H1 (cell line): Measurements from ENCODE around the gene BBIP1. TPM values are rescaled to one million over a fixed set of nuclear protein-coding genes. Genes with fewer than 3 reads are reported as not detected.

Source experiments
- CTCF ChIA-PET: fragments of 300-600 bp; sonication (Branson Sonifier 250); formaldehyde crosslinking; loops from one replicate; lab custom pipeline; 2021; ENCODE audit not compliant: partially characterized antibody; lab: Charles Lee
- POLR2A ChIA-PET: fragments of 300-600 bp; sonication (Branson Sonifier 250); formaldehyde crosslinking; loops from one replicate; lab custom pipeline; 2021; ENCODE audit warnings: inconsistent platforms; ENCODE audit not compliant: partially characterized antibody; lab: Charles Lee
- DNase-seq, 2 experiments: peaks; one replicate each; pipeline versions ENCODE4 v3.0.0 to v3.0.0-alpha.2; 2010 to 2022; ENCODE audit warnings: low spot score in 2 of 2, low read depth in 1 of 2, mixed read lengths in 1 of 2
- FAIRE-seq: peaks from 2 replicates; lab custom pipeline; 2011; peaks lifted over from hg19 to GRCh38; lab: Jason Lieb, UNC
- H2AFZ ChIP-seq: 2 replicates; pipeline ENCODE4 v1.8.1; 2012; ENCODE audit warnings: low read length, inconsistent platforms
- H2AK5ac ChIP-seq: 2 replicates; pipeline ENCODE4 v1.6.1; 2013; ENCODE audit warnings: low read depth, low read length
- H2BK120ac ChIP-seq: replicated peaks from 2 replicates; pipeline ENCODE3; 2013; ENCODE audit warnings: low read depth, low read length, inconsistent platforms
- H2BK12ac ChIP-seq: 2 replicates; pipeline ENCODE4 v1.6.1; 2013; ENCODE audit warnings: low read depth, low read length
- H2BK15ac ChIP-seq: 2 replicates; pipeline ENCODE4 v1.6.1; 2013; ENCODE audit warnings: low read length
- H2BK20ac ChIP-seq: 2 replicates; pipeline ENCODE4 v1.6.1; 2013; ENCODE audit warnings: low read length
- H2BK5ac ChIP-seq: 2 replicates; pipeline ENCODE4 v1.6.1; 2013; ENCODE audit warnings: low read depth, low read length
- H3K14ac ChIP-seq: 2 replicates; pipeline ENCODE4 v1.6.1; 2013; ENCODE audit warnings: inconsistent platforms; ENCODE audit not compliant: insufficient read length
- H3K18ac ChIP-seq: 2 replicates; pipeline ENCODE4 v1.6.1; 2013; ENCODE audit warnings: low read length; ENCODE audit errors: extremely low read depth
- H3K23ac ChIP-seq: 2 replicates; pipeline ENCODE4 v1.6.1; 2013; ENCODE audit warnings: inconsistent platforms; ENCODE audit not compliant: insufficient read length
- H3K23me2 ChIP-seq: 2 replicates; pipeline ENCODE4 v1.6.1; 2013; ENCODE audit warnings: low read depth, low read length
- H3K27ac ChIP-seq: 2 replicates; pipeline ENCODE4 v1.6.1; 2011; ENCODE audit warnings: low read depth, low read length, inconsistent platforms
- H3K27me3 ChIP-seq, 4 experiments: replicated peaks in 1 of 4; 1 replicate in 1 of 4; 2 replicates in 3 of 4; pipeline versions ENCODE4 v1.6.1 to v1.8.1; 2011 to 2013; ENCODE audit warnings: low read length in 3 of 4, mild to moderate bottlenecking in 3 of 4, inconsistent platforms in 2 of 4, mixed read lengths in 2 of 4, moderate library complexity in 1 of 4; ENCODE audit not compliant: control insufficient read depth in 3 of 4, insufficient read depth in 3 of 4; ENCODE audit errors: extremely low read depth in 1 of 4
- H3K36me3 ChIP-seq, 4 experiments: 2 replicates each; pipeline versions ENCODE4 v1.6.1 to v1.8.1; 2011 to 2013; ENCODE audit warnings: mild to moderate bottlenecking in 4 of 4, low read length in 3 of 4, moderate library complexity in 2 of 4, control low read depth in 1 of 4, inconsistent platforms in 1 of 4; ENCODE audit not compliant: insufficient read depth in 4 of 4, control insufficient read depth in 2 of 4
- H3K4ac ChIP-seq: replicated peaks from 2 replicates; pipeline ENCODE3; 2013; ENCODE audit warnings: low read length, low read depth, mixed read lengths, inconsistent platforms; ENCODE audit not compliant: insufficient read length
- H3K4me1 ChIP-seq, 4 experiments: replicated peaks in 1 of 4; 1 replicate in 1 of 4; 2 replicates in 3 of 4; pipeline versions ENCODE4 v1.6.1 to v1.8.1; 2011 to 2013; ENCODE audit warnings: low read length in 3 of 4, inconsistent platforms in 2 of 4, mixed read lengths in 1 of 4; ENCODE audit not compliant: insufficient read depth in 4 of 4, control insufficient read depth in 3 of 4
- H3K4me2 ChIP-seq, 2 experiments: 2 replicates each; pipeline versions ENCODE4 v1.6.1 to v1.8.1; 2011 to 2013; ENCODE audit warnings: low read depth in 2 of 2, low read length in 2 of 2, control low read depth in 1 of 2, inconsistent platforms in 1 of 2, mild to moderate bottlenecking in 1 of 2; ENCODE audit not compliant: insufficient read depth in 1 of 2
- H3K4me3 ChIP-seq, 4 experiments: fragments of 200-600, 300-600 bp in 1 of 4; sonication (generic), shearing (Covaris generic), sonication (Bioruptor Twin) in 1 of 4; 2 replicates each; pipeline versions ENCODE4 v1.5.1 to v1.8.1; 2011 to 2016; ENCODE audit warnings: low read length in 4 of 4, low read depth in 3 of 4, control low read depth in 2 of 4, inconsistent platforms in 2 of 4, mild to moderate bottlenecking in 2 of 4, mixed read lengths in 1 of 4, moderate library complexity in 1 of 4; ENCODE audit not compliant: insufficient read depth in 2 of 4; ENCODE audit errors: extremely low read depth in 1 of 4
- H3K56ac ChIP-seq: replicated peaks from 2 replicates; pipeline ENCODE3; 2013; ENCODE audit warnings: low read depth, mild to moderate bottlenecking, mixed read lengths, low read length, inconsistent platforms; ENCODE audit not compliant: insufficient read length
- H3K79me1 ChIP-seq: 2 replicates; pipeline ENCODE4 v1.6.1; 2013; ENCODE audit warnings: low read depth, low read length, control low read depth
- H3K79me2 ChIP-seq, 2 experiments: 2 replicates each; pipeline versions ENCODE4 v1.6.1 to v1.8.1; 2012 to 2013; ENCODE audit warnings: low read length in 2 of 2, mild to moderate bottlenecking in 2 of 2, inconsistent platforms in 1 of 2; ENCODE audit not compliant: insufficient read depth in 2 of 2, control insufficient read depth in 1 of 2
- H3K9ac ChIP-seq, 4 experiments: replicated peaks in 1 of 4; 1 replicate in 1 of 4; 2 replicates in 3 of 4; pipeline versions ENCODE4 v1.6.1 to v1.8.1; 2011 to 2013; ENCODE audit warnings: low read depth in 3 of 4, low read length in 3 of 4, control low read depth in 2 of 4, mild to moderate bottlenecking in 2 of 4, moderate library complexity in 2 of 4, inconsistent platforms in 1 of 4; ENCODE audit errors: extremely low read depth in 1 of 4
- H3K9me3 ChIP-seq, 2 experiments: 2 replicates each; pipeline versions ENCODE4 v1.6.1 to v1.8.1; 2012 to 2013; ENCODE audit warnings: mild to moderate bottlenecking in 2 of 2, moderate library complexity in 2 of 2, control low read depth in 1 of 2, inconsistent platforms in 1 of 2, low read depth in 1 of 2, low read length in 1 of 2, mixed read lengths in 1 of 2; ENCODE audit not compliant: insufficient read depth in 2 of 2
- H4K20me1 ChIP-seq, 2 experiments: replicated peaks in 1 of 2; 2 replicates each; pipeline versions ENCODE3 to v1.8.1; 2011 to 2013; ENCODE audit warnings: inconsistent platforms in 2 of 2, low read length in 2 of 2, mild to moderate bottlenecking in 1 of 2; ENCODE audit not compliant: insufficient read depth in 2 of 2, control insufficient read depth in 1 of 2
- H4K5ac ChIP-seq: 2 replicates; pipeline ENCODE4 v1.6.1; 2013; ENCODE audit warnings: low read length, low read depth, mixed read lengths, inconsistent platforms; ENCODE audit not compliant: insufficient read length
- H4K8ac ChIP-seq: 2 replicates; pipeline ENCODE4 v1.8.0; 2013; ENCODE audit warnings: mild to moderate bottlenecking, moderate library complexity, low read length, inconsistent platforms; ENCODE audit not compliant: insufficient read depth; ENCODE audit errors: extremely low read depth
- H4K91ac ChIP-seq: replicated peaks from 2 replicates; pipeline ENCODE3; 2013; ENCODE audit warnings: low read length, mixed read lengths, inconsistent platforms; ENCODE audit not compliant: insufficient read length
- ASH2L ChIP-seq: fragments of 200-600, 300-600 bp; sonication (generic); IDR thresholded peaks from one replicate; pipeline ENCODE4 v1.7.1; 2017; ENCODE audit warnings: low read length
- EZH2 ChIP-seq: fragments of 200-600 bp; sonication (generic); IDR thresholded peaks from 2 replicates; pipeline ENCODE4 v1.7.1; 2012; ENCODE audit warnings: low read depth, mild to moderate bottlenecking, moderate library complexity, low read length, inconsistent platforms; ENCODE audit not compliant: severe bottlenecking
- KDM5A ChIP-seq: fragments of 200-600 bp; IDR thresholded peaks from 2 replicates; pipeline ENCODE4 v1.7.1; 2012; ENCODE audit warnings: mild to moderate bottlenecking, low read length, inconsistent platforms, mixed read lengths
- MAFK ChIP-seq: IDR thresholded peaks from 2 replicates; pipeline ENCODE4 v1.6.1; 2012; ENCODE audit warnings: low read depth, mild to moderate bottlenecking, improper control_type of control experiment, low read length
- RXRA ChIP-seq: IDR thresholded peaks from 2 replicates; pipeline ENCODE4 v1.6.1; 2011; ENCODE audit warnings: low read depth, mild to moderate bottlenecking, low read length, moderate library complexity; ENCODE audit not compliant: insufficient read depth
- SRF ChIP-seq: IDR thresholded peaks from 2 replicates; pipeline ENCODE4 v1.6.1; 2011; ENCODE audit warnings: mild to moderate bottlenecking, low read depth, low read length, moderate library complexity
- WGBS, 2 experiments: shearing (Covaris generic) in 1 of 2; methylation state at CpG; one replicate each; pipeline versions ENCODE4 v1.1.6 to v1.1.7; 2013 to 2015; ENCODE audit warnings: low lambda C conversion rate in 2 of 2, mixed read lengths in 2 of 2, inconsistent platforms in 1 of 2, low coverage in 1 of 2, missing lambda C conversion rate in 1 of 2; ENCODE audit not compliant: insufficient replicate concordance in 2 of 2, insufficient coverage in 1 of 2, insufficient read length in 1 of 2; ENCODE audit errors: extremely low coverage in 1 of 2, missing lambda C conversion rate in 1 of 2; 5-methylcytosine and 5-hydroxymethylcytosine counted together
- polyA plus RNA-seq, 7 experiments: library from polyadenylated mRNA; depleted of rRNA in 3 of 7; stranded (reverse) in 5 of 7; unstranded in 2 of 7; fragments of >200 nt in 5 of 7; fragments of 200-250 nt in 2 of 7; gene quantifications; 1 replicate in 5 of 7; 2 replicates in 1 of 7; 4 replicates in 1 of 7; pipeline versions ENCODE4 v1.2.1 to v1.2.3, GENCODE V29; 2011 to 2013; ENCODE audit warnings: missing spikeins in 2 of 7, mixed read lengths in 2 of 7
- total RNA-seq: library from RNA; stranded (reverse); fragmentation: NEBNext Ultra II Directional; extraction: Animal tissue kit (Norgen Biotek cat#: 25700); gene quantifications from 2 replicates; pipeline ENCODE4 v1.2.1, GENCODE V29; 2021

BBIP1 gene
- total and polyA plus RNA-seq, 2 of the 8 experiments (the other 6 are each of a cell fraction or from before 2014, with no cell fraction given): 8.8 to 19.6 TPM

DNA sequence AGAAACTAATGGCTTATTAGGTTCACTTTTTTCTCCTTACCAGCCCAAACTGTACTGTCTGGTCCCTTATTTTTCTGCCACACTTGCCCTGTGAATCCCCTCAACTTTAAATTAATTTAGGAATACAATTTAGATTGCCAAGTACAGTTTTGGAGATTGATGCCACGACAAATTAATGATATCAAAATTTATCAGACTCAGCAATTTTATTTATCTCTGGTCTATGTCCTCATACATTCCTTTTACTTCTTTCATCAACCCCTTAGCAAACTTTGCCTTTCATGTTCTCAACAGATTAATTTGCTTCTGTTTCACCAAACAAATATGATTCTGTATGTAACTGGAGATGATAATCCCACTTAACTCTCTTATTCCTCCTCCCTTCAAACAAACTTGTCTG is 38.6 kb upstream of the BBIP1 start:
- Histone ChIP-seq H3K23ac (no peak overlapping the region), H3K4me2 (no peak overlapping the region), H2AK5ac (no peak overlapping the region), H3K36me3 (no peaks in the 10 kb centered on the region), H4K5ac (no peak overlapping the region), H3K9me3 (no peaks in the 10 kb centered on the region), H3K9ac (no peak overlapping the region), H2AFZ (no peak overlapping the region), H3K14ac (no peak overlapping the region), H2BK12ac (no peak overlapping the region), H2BK5ac (no peak overlapping the region), H4K91ac (no peak overlapping the region), H3K4me3 (no peak overlapping the region), H3K56ac (no peak overlapping the region), H3K18ac (no peak overlapping the region), H3K27me3 (no peaks in the 10 kb centered on the region), H3K79me2 (peaks cover 0 to 87% of the 10 kb centered on the region in 2 experiments; a peak in 2 of 4 replicates), H3K4ac (no peak overlapping the region), H3K4me1 (no peaks in the 10 kb centered on the region), H3K23me2 (no peaks in the 10 kb centered on the region), H2BK15ac (no peak overlapping the region), H4K20me1 (peaks cover 0 to 2% of the 10 kb centered on the region in 2 experiments), H3K27ac (no peak overlapping the region), H2BK120ac (no peak overlapping the region), H2BK20ac (no peak overlapping the region), H4K8ac (no peak overlapping the region), H3K79me1 (no peaks in the 10 kb centered on the region)
- no peak for FAIRE-seq
- ChIA-PET CTCF (interaction anchor here (1.0 kb wide), 1 partner anchor 80 kb away, joined by 3 read pairs; no protein-coding TSS in a partner anchor), POLR2A (no interaction called here)
- no peak for TF ChIP-seq KDM5A
- TF ChIP-seq SRF: no peak
- TF ChIP-seq MAFK: 0 out of 2 replicates have a peak, but pooled peaks have one; percentile 5
- TF ChIP-seq RXRA: no peak
- TF ChIP-seq ASH2L: no peak
- no peak for TF ChIP-seq EZH2
- 82% methylated on average over 1 of the region's 1 CpG; no CpG with 5 or more reads in 1 of the 2 experiments for WGBS, 2 experiments
- DNase-seq: no peak
